ENCODE data around the gene ZNF511. TPM values are rescaled to one million over a fixed set of nuclear protein-coding genes. Genes with fewer than 3 reads are reported as not detected.

Gene ZNF511
- total RNA-seq, 1 experiment from 2014 or later = 48.7 TPM

GRCh38 chr10:133361227-133361626, 52.5 kb downstream of the ZNF511 start:
- Histone ChIP-seq H3K36me3 (replicated peaks; ENCODE audit: control insufficient read depth, insufficient read depth, low read length) (peaks cover 14% of the 10 kb centered on the region), H3K4me3 (ENCODE audit: insufficient read depth, low read depth, low read length) (no peak overlapping the region), H3K27me3 (ENCODE audit: control insufficient read depth, insufficient read depth, low read length) (no peaks in the 10 kb centered on the region)
- DNase-seq = no peak

- no peak overlapping the region for H3K4me3 ChIP-seq (ENCODE audit: insufficient read depth, low read depth, low read length)
- no peaks in the 10 kb centered on the region for H3K27me3 ChIP-seq (ENCODE audit: control insufficient read depth, insufficient read depth, low read length)
- no peak for DNase-seq
- H3K36me3 ChIP-seq (replicated peaks; ENCODE audit: control insufficient read depth, insufficient read depth, low read length) = peaks cover 15% of the 10 kb centered on the region
These were observed 53.2 kb downstream of the ZNF511 start for GRCh38 chr10:133361773-133362441.

Other genes starting within 250 kb of the ZNF511 start
- 0.37 and 0.62 TPM in 2 replicates for gene ADGRA1, start 221.0 kb upstream of the ZNF511 start, total RNA-seq (2014; rRNA removed; shearing (Covaris generic))
- gene KNDC1, start 148.7 kb upstream of the ZNF511 start, total RNA-seq (2014; rRNA removed; shearing (Covaris generic)) = 13.7 and 16.7 TPM in 2 replicates
- gene UTF1, start 78.7 kb upstream of the ZNF511 start, total RNA-seq (2014; rRNA removed; shearing (Covaris generic)) = 8.8 and 13.4 TPM in 2 replicates
- 25.0 and 29.2 TPM in 2 replicates for gene VENTX, start 71.1 kb upstream of the ZNF511 start, total RNA-seq (2014; rRNA removed; shearing (Covaris generic))
- 1.3 and 1.9 TPM in 2 replicates for gene ADAM8, start 32.0 kb upstream of the ZNF511 start, total RNA-seq (2014; rRNA removed; shearing (Covaris generic))
- 46.4 and 47.1 TPM in 2 replicates for gene TUBGCP2, start within 50 bp of the ZNF511 start, total RNA-seq (2014; rRNA removed; shearing (Covaris generic))
- 2.2 TPM in 1 of 2 replicates, not detected in the other for gene CALY, start 28.0 kb downstream of the ZNF511 start, total RNA-seq (2014; rRNA removed; shearing (Covaris generic))
- gene PRAP1, start 38.5 kb downstream of the ZNF511 start, total RNA-seq (2014; rRNA removed; shearing (Covaris generic)) = not detected in 2 replicates
- 27.2 and 50.5 TPM in 2 replicates for gene FUOM, start 49.1 kb downstream of the ZNF511 start, total RNA-seq (2014; rRNA removed; shearing (Covaris generic))
- 88.2 and 108 TPM in 2 replicates for gene ECHS1, start 64.4 kb downstream of the ZNF511 start, total RNA-seq (2014; rRNA removed; shearing (Covaris generic))
- gene PAOX, start 70.3 kb downstream of the ZNF511 start, total RNA-seq (2014; rRNA removed; shearing (Covaris generic)) = 1.3 and 4.1 TPM in 2 replicates
- gene MTG1, start 85.2 kb downstream of the ZNF511 start, total RNA-seq (2014; rRNA removed; shearing (Covaris generic)) = 31.5 and 52.6 TPM in 2 replicates
- gene SPRN, start 115.7 kb downstream of the ZNF511 start, total RNA-seq (2014; rRNA removed; shearing (Covaris generic)) = 0.18 TPM in 1 of 2 replicates, not detected in the other
- 0.03 and 0.44 TPM in 2 replicates for gene SCART1, start 145.0 kb downstream of the ZNF511 start, total RNA-seq (2014; rRNA removed; shearing (Covaris generic))
- gene CYP2E1, start 218.4 kb downstream of the ZNF511 start, total RNA-seq (2014; rRNA removed; shearing (Covaris generic)) = 0.90 and 1.2 TPM in 2 replicates

Data from H7 (cell line).